Peyer's patch (tissue), 4 donors: ENCODE data around the gene HECTD4.
"Not testable (repeated sequence)": the region's sequence is repeated elsewhere in the genome, so short reads cannot be mapped to it uniquely, and the experiment has no call there.

Source experiments
- CTCF ChIP-seq, 6 experiments: fragments of 450-650 bp in 4 of 6; fragments of 200-600 bp in 2 of 6; sonication (generic) in 1 of 6; IDR thresholded peaks; one replicate each; pipeline ENCODE4 v1.5.1; 2017 to 2019; ENCODE audit warnings: antibody characterized with exemption in 6 of 6, mild to moderate bottlenecking in 3 of 6, moderate library complexity in 1 of 6
- POLR2A ChIP-seq, 2 donors: fragments of 450-650 bp; IDR thresholded peaks; one replicate each; pipeline ENCODE4 v1.5.1; 2017; ENCODE audit warnings: antibody characterized with exemption in 2 of 2, mild to moderate bottlenecking in 2 of 2, moderate library complexity in 2 of 2

GRCh38 chr12:112110787-112111662, 271.2 kb downstream of the HECTD4 start:
- TF ChIP-seq CTCF, POLR2A (IDR thresholded peaks at IDR 0.05): not testable (repeated sequence)
